A673 (cell line): ENCODE results near the gene DPP10. TPM values are rescaled to one million over a fixed set of nuclear protein-coding genes. Genes with fewer than 3 reads are reported as not detected.

ENCODE experiments used
- BruUV-seq: library from RNA; stranded (reverse); fragments of 400-500 nt; replicated peaks from 2 replicates; lab custom pipeline; 2021; lab: Mats Ljungman, UMichigan
- CTCF ChIA-PET: fragments of 300-600 bp; sonication (Branson Sonifier 250); formaldehyde crosslinking; loops from one replicate; lab custom pipeline; 2022; ENCODE audit warnings: antibody characterized with exemption; lab: Charles Lee
- POLR2A ChIA-PET: fragments of 300-600 bp; sonication (Branson Sonifier 250); formaldehyde crosslinking; loops from one replicate; lab custom pipeline; 2022; ENCODE audit warnings: antibody characterized with exemption; ENCODE audit not compliant: low non-redundant PET; lab: Charles Lee
- DNase-seq: peaks from one replicate; pipeline ENCODE4 v3.0.0-alpha.2; 2015; ENCODE audit warnings: low spot score
- H3K27ac ChIP-seq: fragments of 200-600 bp; sonication (generic); 2 replicates; pipeline ENCODE4 v1.5.1; 2016; ENCODE audit warnings: mixed run types, low read depth, mild to moderate bottlenecking, mixed read lengths, antibody characterized with exemption, low read length; ENCODE audit not compliant: poor library complexity, severe bottlenecking
- H3K27me3 ChIP-seq: fragments of 200-600 bp; sonication (generic); replicated peaks from 2 replicates; pipeline ENCODE4 v1.6.1; 2017; ENCODE audit warnings: mixed run types, low read depth, mild to moderate bottlenecking, mixed read lengths, antibody characterized with exemption, low read length; ENCODE audit not compliant: insufficient read depth, poor library complexity
- H3K36me3 ChIP-seq: fragments of 200-600 bp; sonication (generic); 2 replicates; pipeline ENCODE4 v1.6.1; 2016; ENCODE audit warnings: mixed run types, mild to moderate bottlenecking, mixed read lengths, antibody characterized with exemption, low read length; ENCODE audit not compliant: insufficient read depth, poor library complexity, severe bottlenecking
- H3K4me1 ChIP-seq: fragments of 200-600 bp; sonication (generic); 2 replicates; pipeline ENCODE4 v1.6.1; 2017; ENCODE audit warnings: mixed run types, mild to moderate bottlenecking, mixed read lengths, antibody characterized with exemption, low read length; ENCODE audit not compliant: insufficient read depth, poor library complexity, severe bottlenecking
- H3K4me3 ChIP-seq: fragments of 200-600 bp; sonication (generic); 2 replicates; pipeline ENCODE4 v1.5.1; 2016; ENCODE audit warnings: low read depth, mixed run types, mild to moderate bottlenecking, mixed read lengths, low read length; ENCODE audit not compliant: poor library complexity, severe bottlenecking
- H3K9me3 ChIP-seq: fragments of 200-600 bp; sonication (generic); 2 replicates; pipeline ENCODE4 v1.6.1; 2016; ENCODE audit warnings: mixed run types, low read depth, mild to moderate bottlenecking, mixed read lengths, antibody characterized with exemption, low read length; ENCODE audit not compliant: poor library complexity, severe bottlenecking
- EZH2 ChIP-seq: fragments of 200-600 bp; sonication (generic); IDR thresholded peaks from 2 replicates; pipeline ENCODE4 v1.6.1; 2017; ENCODE audit warnings: borderline replicate concordance, low read depth, mild to moderate bottlenecking, mixed read lengths, antibody characterized with exemption, low read length; ENCODE audit not compliant: poor library complexity, severe bottlenecking
- intact Hi-C: fragments of 100-400 bp; cut with micrococcal nuclease; formaldehyde crosslinking; loops from one replicate; pipeline ENCODE4 v1.10.0; 2022; ENCODE audit not compliant: unreplicated experiment
- total RNA-seq: library from RNA; stranded (reverse); gene quantifications from 2 replicates; pipeline ENCODE4 v1.2.3, GENCODE V29; 2021
- TF ChIP-seq, protein P1 (sequence below): fragments of 300-800, 200-600 bp; sonication (generic); conservative IDR thresholded peaks from 2 replicates; pipeline ENCODE4 v1.5.1; 2017; ENCODE audit warnings: low read depth, mild to moderate bottlenecking, antibody characterized with exemption, low read length, moderate library complexity, mixed read lengths

DPP10 gene
- total RNA-seq, 1 experiment from 2014 or later, result not detected

DNA sequence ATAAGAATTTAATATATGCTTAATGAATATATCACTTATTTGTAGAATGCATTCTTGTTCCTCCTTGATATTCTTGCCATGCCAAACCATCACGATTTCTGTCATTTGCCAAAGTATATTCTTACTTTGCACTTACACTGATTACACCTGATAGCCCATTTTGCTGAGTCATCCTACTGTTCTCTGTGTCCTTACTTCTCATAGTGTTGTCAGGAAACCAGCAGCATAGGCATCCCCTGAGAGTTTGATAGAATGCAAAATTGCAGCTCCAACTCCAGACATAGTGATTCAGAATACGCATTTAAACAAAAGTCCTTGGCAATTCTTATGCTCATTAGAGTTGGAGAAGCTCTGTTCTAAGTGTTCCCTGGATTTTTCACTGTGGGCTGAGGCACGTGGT is 687.1 kb downstream of the DPP10 start:
- ChIA-PET CTCF (no interaction called here), POLR2A (no interaction called here)
- Histone ChIP-seq H3K36me3 (no peaks in the 10 kb centered on the region), H3K9me3 (peaks cover 5% of the 10 kb centered on the region), H3K4me1 (no peaks in the 10 kb centered on the region), H3K27me3 (no peaks in the 10 kb centered on the region), H3K27ac (no peak overlapping the region), H3K4me3 (no peak overlapping the region)
- no TSS peak for BruUV-seq
- no peak for TF ChIP-seq EZH2
- TF ChIP-seq, protein P1, sequence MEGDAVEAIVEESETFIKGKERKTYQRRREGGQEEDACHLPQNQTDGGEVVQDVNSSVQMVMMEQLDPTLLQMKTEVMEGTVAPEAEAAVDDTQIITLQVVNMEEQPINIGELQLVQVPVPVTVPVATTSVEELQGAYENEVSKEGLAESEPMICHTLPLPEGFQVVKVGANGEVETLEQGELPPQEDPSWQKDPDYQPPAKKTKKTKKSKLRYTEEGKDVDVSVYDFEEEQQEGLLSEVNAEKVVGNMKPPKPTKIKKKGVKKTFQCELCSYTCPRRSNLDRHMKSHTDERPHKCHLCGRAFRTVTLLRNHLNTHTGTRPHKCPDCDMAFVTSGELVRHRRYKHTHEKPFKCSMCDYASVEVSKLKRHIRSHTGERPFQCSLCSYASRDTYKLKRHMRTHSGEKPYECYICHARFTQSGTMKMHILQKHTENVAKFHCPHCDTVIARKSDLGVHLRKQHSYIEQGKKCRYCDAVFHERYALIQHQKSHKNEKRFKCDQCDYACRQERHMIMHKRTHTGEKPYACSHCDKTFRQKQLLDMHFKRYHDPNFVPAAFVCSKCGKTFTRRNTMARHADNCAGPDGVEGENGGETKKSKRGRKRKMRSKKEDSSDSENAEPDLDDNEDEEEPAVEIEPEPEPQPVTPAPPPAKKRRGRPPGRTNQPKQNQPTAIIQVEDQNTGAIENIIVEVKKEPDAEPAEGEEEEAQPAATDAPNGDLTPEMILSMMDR, result no peak
- no peak for DNase-seq
- intact Hi-C loops, result no loop called here

DNA sequence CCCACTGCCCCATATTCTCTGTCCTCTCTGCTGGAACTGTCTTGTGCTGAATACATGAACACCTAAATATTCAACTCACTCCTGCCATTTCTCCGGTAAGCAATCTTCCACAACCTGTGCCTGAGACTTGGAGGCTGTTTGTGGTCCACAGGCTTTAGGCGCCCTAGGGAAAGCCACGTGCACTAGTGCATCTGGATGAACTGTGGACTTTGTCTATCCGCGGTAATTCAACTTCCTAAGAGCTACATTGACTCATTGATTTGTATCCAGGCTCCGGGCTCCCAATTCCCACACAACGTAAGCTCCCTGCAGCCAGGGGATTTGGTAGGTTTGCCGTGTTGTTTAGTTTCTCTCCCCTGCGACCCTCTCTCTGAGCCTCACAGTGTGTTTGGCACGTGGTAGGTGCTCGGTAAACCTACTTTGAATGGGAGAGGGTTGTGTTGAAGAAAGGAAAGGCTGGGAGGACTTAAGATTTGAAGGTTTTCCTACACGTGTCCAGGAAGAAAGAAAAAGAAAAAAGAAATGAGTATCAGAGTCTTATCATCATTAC is 718.2 kb downstream of the DPP10 start:
- Histone ChIP-seq H3K9me3 (no peaks in the 10 kb centered on the region), H3K27me3 (peaks cover 40% of the 10 kb centered on the region), H3K36me3 (no peaks in the 10 kb centered on the region), H3K27ac (no peak overlapping the region), H3K4me1 (no peaks in the 10 kb centered on the region), H3K4me3 (no peak overlapping the region)
- ChIA-PET POLR2A (no interaction called here), CTCF (no interaction called here)
- TF ChIP-seq, protein P1, result no peak
- TF ChIP-seq EZH2, result no peak
- DNase-seq, result no peak
- no TSS peak for BruUV-seq
- intact Hi-C loops, result no loop called here

DNA sequence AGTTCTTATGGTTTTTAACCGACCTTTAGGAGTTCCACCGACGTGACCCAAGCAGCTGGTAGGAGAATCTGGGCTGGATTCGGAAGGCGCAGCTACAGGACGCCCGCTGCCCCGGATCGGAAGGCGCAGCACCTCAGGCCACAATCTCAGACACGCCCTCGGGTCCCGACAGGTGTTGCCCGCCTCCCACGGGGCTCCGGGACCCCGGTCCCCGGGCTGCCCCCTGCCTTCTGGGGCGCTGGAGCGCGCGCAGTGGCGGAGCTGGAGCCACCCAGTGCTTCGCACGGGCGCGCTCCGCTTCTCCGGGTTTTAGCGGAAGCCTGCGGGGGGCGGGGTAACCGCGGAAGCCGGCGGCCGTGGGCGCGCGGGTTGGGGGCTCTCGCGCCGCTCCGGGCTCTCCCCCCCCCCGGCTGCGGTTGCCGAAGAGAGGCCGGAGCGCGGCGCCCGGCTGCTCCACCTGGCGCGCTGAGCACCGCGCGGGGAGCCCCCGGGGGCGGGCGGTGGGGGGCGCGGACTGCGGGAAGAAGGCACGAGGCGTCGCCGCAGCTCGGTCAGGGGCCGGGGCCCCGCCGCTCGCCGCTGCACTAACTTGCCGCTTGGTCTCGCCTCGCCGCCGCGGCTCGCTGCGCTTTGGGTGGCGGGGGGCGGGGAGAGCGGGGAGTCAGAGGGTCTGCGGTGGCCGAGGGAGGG is 718.8 kb downstream of the DPP10 start:
- Histone ChIP-seq H3K9me3 (no peaks in the 10 kb centered on the region), H3K36me3 (no peaks in the 10 kb centered on the region), H3K27ac (no peak overlapping the region), H3K4me3 (no peak overlapping the region), H3K27me3 (peaks cover 40% of the 10 kb centered on the region), H3K4me1 (no peaks in the 10 kb centered on the region)
- intact Hi-C loops, result no loop called here
- no peak for DNase-seq
- BruUV-seq, result no TSS peak
- TF ChIP-seq, protein P1, result no peak
- ChIA-PET CTCF (no interaction called here), POLR2A (no interaction called here)
